Gastroesophageal sphincter (tissue), 4 donors: Measurements from ENCODE around the gene NKAIN2. TPM values are rescaled to one million over a fixed set of nuclear protein-coding genes. Genes with fewer than 3 reads are reported as not detected.

Experiments used
- ATAC-seq: fragments of 150-250 bp; one replicate; pipeline ENCODE4 v1.9.1; 2016; ENCODE audit warnings: mild to moderate bottlenecking, moderate library complexity
- H3K27ac ChIP-seq, 4 donors: fragments of 200-600 bp; sonication (generic) in 3 of 4; 1 replicate in 3 of 4; 2 replicates in 1 of 4; pipeline ENCODE4 v1.5.1; 2016 to 2019
- H3K27me3 ChIP-seq: fragments of 200-600 bp; sonication (generic); one replicate; pipeline ENCODE4 v1.5.1; 2019
- H3K36me3 ChIP-seq, 2 donors: fragments of 200-600 bp; sonication (generic); one replicate each; pipeline ENCODE4 v1.5.1; 2019; ENCODE audit warnings: control low read depth in 1 of 2
- H3K4me1 ChIP-seq, 3 donors: fragments of 200-600 bp; sonication (generic); 1 replicate in 2 of 3; 2 replicates in 1 of 3; pipeline ENCODE4 v1.5.1; 2016 to 2019; ENCODE audit warnings: control low read depth in 2 of 3
- H3K4me3 ChIP-seq, 2 donors: fragments of 200-600 bp; sonication (generic); one replicate each; pipeline ENCODE4 v1.5.1; 2019; ENCODE audit warnings: mild to moderate bottlenecking in 1 of 2, moderate library complexity in 1 of 2
- H3K9me3 ChIP-seq, 3 donors: fragments of 200-600 bp; sonication (generic); one replicate each; pipeline ENCODE4 v1.5.1; 2017 to 2019; ENCODE audit warnings: control low read depth in 2 of 3
- CTCF ChIP-seq, 4 experiments: fragments of 200-600 bp in 2 of 4; fragments of 450-650 bp in 2 of 4; sonication (generic) in 1 of 4; IDR thresholded peaks; one replicate each; pipeline ENCODE4 v1.5.1; 2017 to 2019; ENCODE audit warnings: antibody characterized with exemption in 4 of 4, mild to moderate bottlenecking in 2 of 4, moderate library complexity in 2 of 4
- EP300 ChIP-seq: sonication (generic); formaldehyde crosslinking; IDR thresholded peaks from one replicate; pipeline ENCODE4 v1.6.1; 2017; ENCODE audit warnings: antibody characterized with exemption, mild to moderate bottlenecking
- POLR2A ChIP-seq, 2 donors: fragments of 450-650 bp; IDR thresholded peaks; one replicate each; pipeline ENCODE4 v1.6.1; 2017; ENCODE audit warnings: antibody characterized with exemption in 2 of 2, mild to moderate bottlenecking in 2 of 2, moderate library complexity in 1 of 2
- POLR2AphosphoS5 ChIP-seq: sonication (generic); formaldehyde crosslinking; IDR thresholded peaks from one replicate; pipeline ENCODE4 v1.6.1; 2017; ENCODE audit warnings: antibody characterized with exemption
- WGBS, 2 donors: methylation state at CpG; one replicate each; pipeline ENCODE4 v1.1.5; 2018; ENCODE audit warnings: low coverage in 1 of 2; 5-methylcytosine and 5-hydroxymethylcytosine counted together
- total RNA-seq, 4 donors: library from RNA; depleted of rRNA; stranded (reverse); fragments of >200 nt; gene quantifications; one replicate each; pipeline ENCODE4 v1.1.0, GENCODE V29; 2016

The NKAIN2 gene
- total RNA-seq, 4 donors from 2014 or later = 0.23 to 3.2 TPM; not detected in 2

GRCh38 chr6:124870611-124871459 is 1067.2 kb downstream of the NKAIN2 start:
- WGBS, 2 donors = 20 to 27% methylated on average over 4 of the region's 4 CpGs
- no peaks in the 10 kb centered on the region for H3K9me3 ChIP-seq
- H3K4me1 ChIP-seq = no peaks in the 10 kb centered on the region
- no peaks in the 10 kb centered on the region for H3K36me3 ChIP-seq
- no peaks in the 10 kb centered on the region for H3K27me3 ChIP-seq
- ATAC-seq = no peak
- H3K27ac ChIP-seq = no peak overlapping the region
- TF ChIP-seq POLR2AphosphoS5 = no peak
- TF ChIP-seq CTCF (IDR thresholded peaks at IDR 0.05) = peak; percentile 56 to 71 (median 70)
- TF ChIP-seq EP300 = no peak
- no peak for TF ChIP-seq POLR2A (IDR thresholded peaks at IDR 0.05)
- H3K4me3 ChIP-seq = no peak overlapping the region

GRCh38 chr6:124872361-124873065 is 1068.8 kb downstream of the NKAIN2 start:
- no peaks in the 10 kb centered on the region for H3K9me3 ChIP-seq
- no peak overlapping the region for H3K4me3 ChIP-seq
- H3K4me1 ChIP-seq = no peaks in the 10 kb centered on the region
- WGBS, 2 donors = 69 to 75% methylated on average over 4 of the region's 4 CpGs
- no peak for ATAC-seq
- H3K27ac ChIP-seq = no peak overlapping the region
- H3K36me3 ChIP-seq = no peaks in the 10 kb centered on the region
- TF ChIP-seq POLR2AphosphoS5 (no peak), EP300 (no peak), CTCF (IDR thresholded peaks at IDR 0.05) (no peak), POLR2A (IDR thresholded peaks at IDR 0.05) (no peak)
- no peaks in the 10 kb centered on the region for H3K27me3 ChIP-seq

- H3K27ac ChIP-seq = no peak overlapping the region
- no peaks in the 10 kb centered on the region for H3K36me3 ChIP-seq
- no peaks in the 10 kb centered on the region for H3K9me3 ChIP-seq
- no peak overlapping the region for H3K4me3 ChIP-seq
- 72 to 84% methylated on average over 3 of the region's 3 CpGs for WGBS, 2 donors
- no peaks in the 10 kb centered on the region for H3K4me1 ChIP-seq
- ATAC-seq = no peak
- H3K27me3 ChIP-seq = no peaks in the 10 kb centered on the region
- TF ChIP-seq POLR2A (IDR thresholded peaks at IDR 0.05) (no peak), CTCF (IDR thresholded peaks at IDR 0.05) (no peak), POLR2AphosphoS5 (no peak), EP300 (no peak)
Measured at GRCh38 chr6:124873066-124873410, 1069.4 kb downstream of the NKAIN2 start.

Other genes with a start within 250 kb of the NKAIN2 start
- gene TRDN, start 166.9 kb upstream of the NKAIN2 start, total RNA-seq = not detected